Measurements from ENCODE around the gene TMEM201. TPM values are rescaled to one million over a fixed set of nuclear protein-coding genes. Genes with fewer than 3 reads are reported as not detected.
A peak's percentile ranks its signal among the peaks of the same experiment; 100 is the strongest.

The TMEM201 gene
- total and polyA plus RNA-seq, 9 of the 15 experiments (the other 6 are each of a cell fraction or from before 2014, with no cell fraction given) = 0.42 to 51.3 (median 7.4) TPM

DNA sequence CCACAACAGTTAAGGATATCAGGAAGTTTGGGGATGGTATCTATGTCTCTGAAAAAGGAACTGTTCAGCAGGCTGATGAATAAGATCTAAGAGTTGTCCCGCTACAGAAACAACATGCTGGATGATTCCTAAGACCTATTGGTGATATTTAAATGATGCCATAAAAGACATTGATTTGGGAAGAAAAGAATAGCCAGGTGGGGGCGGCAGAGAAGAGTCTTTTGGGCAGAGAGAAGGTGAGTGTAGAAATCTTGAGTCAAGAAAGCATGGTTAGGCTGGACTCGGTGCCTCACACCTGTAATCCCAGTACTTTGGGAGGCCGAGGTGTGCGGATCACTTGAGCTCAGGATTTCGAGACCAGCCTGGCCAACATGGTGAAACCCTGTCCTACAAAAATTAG, 11.8 kb upstream of the TMEM201 start:
- H3K36me3 ChIP-seq (ENCODE audit: control insufficient read depth, insufficient read depth, low read length) = peaks cover 65% of the 10 kb centered on the region
- CTCF ChIA-PET (ENCODE audit: low intra/inter-chr PET ratio) = interaction anchor here (0.6 to 0.7 kb wide), 2 partner anchors 12 to 83 kb away, joined by 3 to 4 read pairs; partner anchors contain the start of gene TMEM201

GRCh38 chr1:9577423-9577822, 11.3 kb upstream of the TMEM201 start:
- no peak overlapping the region for H3K9ac ChIP-seq (ENCODE audit: insufficient read depth in 1 of 2, low read depth in 2 of 2, low read length in 2 of 2)
- no peaks in the 10 kb centered on the region for H3K27me3 ChIP-seq (ENCODE audit: control insufficient read depth in 2 of 2, insufficient read depth in 2 of 2, low read length in 2 of 2)
- ATAC-seq (no peak), DNase-seq (ENCODE audit: extremely low read depth in 1 of 4, low spot score in 3 of 4) (peak in 1 of 4 experiments; percentile 2), FAIRE-seq (no peak)
- ChIA-PET CTCF (ENCODE audit: low intra/inter-chr PET ratio) (no interaction called here), POLR2A (no interaction called here)
- no peak overlapping the region for H3K4me3 ChIP-seq
- no peak overlapping the region for H3K4me2 ChIP-seq (ENCODE audit: insufficient read depth, low read length)
- intact Hi-C loops (cut with micrococcal nuclease) (no loop called here), in situ Hi-C loops (cut with MboI) (no loop called here)
- H4K20me1 ChIP-seq (replicated peaks; ENCODE audit: control insufficient read depth, insufficient read depth, low read length) = no peaks in the 10 kb centered on the region
- no peaks in the 10 kb centered on the region for H3K9me1 ChIP-seq (ENCODE audit: control insufficient read depth, insufficient read depth, low read length)
- WGBS (ENCODE audit: insufficient coverage, low coverage, missing lambda C conversion rate) = 100% methylated on average over 5 of the region's 5 CpGs
- peaks cover 67% of the 10 kb centered on the region for H3K36me3 ChIP-seq (ENCODE audit: control insufficient read depth, insufficient read depth, low read length)
- H3K27ac ChIP-seq (ENCODE audit: extremely low read depth, low read depth, low read length) = no peak overlapping the region
- H3K4me1 ChIP-seq (replicated peaks in 1 of 2; ENCODE audit: control insufficient read depth in 2 of 2, insufficient read depth in 2 of 2, low read length in 2 of 2) = no peaks in the 10 kb centered on the region
- no TSS peak for BruUV-seq (replicated peaks)
- no peaks in the 10 kb centered on the region for H3K79me2 ChIP-seq (ENCODE audit: control insufficient read depth, insufficient read depth, low read length)
- TF ChIP-seq POLR2A (conservative IDR thresholded peaks at IDR 0.05) (0 out of 2 replicates have a peak, but pooled peaks have one; percentile 33), GABPB1 (CRISPR knock-in tag; IDR thresholded peaks at IDR 0.05) (no peak), POLR2B (IDR thresholded peaks at IDR 0.05; ENCODE audit: low read depth, partially characterized antibody) (peak; percentile 28)
- H2AFZ ChIP-seq (ENCODE audit: low read depth, low read length) = no peak overlapping the region
- H3K9me3 ChIP-seq (replicated peaks; ENCODE audit: control insufficient read depth, insufficient read depth, low read depth, low read length) = no peaks in the 10 kb centered on the region

More for the DNA sequence above, 11.8 kb upstream of the TMEM201 start:
- POLR2A ChIA-PET = no interaction called here
- no peak overlapping the region for H2AFZ ChIP-seq (ENCODE audit: low read depth, low read length)
- no peaks in the 10 kb centered on the region for H3K79me2 ChIP-seq (ENCODE audit: control insufficient read depth, insufficient read depth, low read length)
- no TSS peak for BruUV-seq (replicated peaks)
- no peaks in the 10 kb centered on the region for H3K9me3 ChIP-seq (replicated peaks; ENCODE audit: control insufficient read depth, insufficient read depth, low read depth, low read length)
- no peak overlapping the region for H3K9ac ChIP-seq (ENCODE audit: insufficient read depth in 1 of 2, low read depth in 2 of 2, low read length in 2 of 2)
- no peak for TF ChIP-seq HNRNPUL1 (IDR thresholded peaks at IDR 0.05; ENCODE audit: low read length)
- TF ChIP-seq, protein P1, sequence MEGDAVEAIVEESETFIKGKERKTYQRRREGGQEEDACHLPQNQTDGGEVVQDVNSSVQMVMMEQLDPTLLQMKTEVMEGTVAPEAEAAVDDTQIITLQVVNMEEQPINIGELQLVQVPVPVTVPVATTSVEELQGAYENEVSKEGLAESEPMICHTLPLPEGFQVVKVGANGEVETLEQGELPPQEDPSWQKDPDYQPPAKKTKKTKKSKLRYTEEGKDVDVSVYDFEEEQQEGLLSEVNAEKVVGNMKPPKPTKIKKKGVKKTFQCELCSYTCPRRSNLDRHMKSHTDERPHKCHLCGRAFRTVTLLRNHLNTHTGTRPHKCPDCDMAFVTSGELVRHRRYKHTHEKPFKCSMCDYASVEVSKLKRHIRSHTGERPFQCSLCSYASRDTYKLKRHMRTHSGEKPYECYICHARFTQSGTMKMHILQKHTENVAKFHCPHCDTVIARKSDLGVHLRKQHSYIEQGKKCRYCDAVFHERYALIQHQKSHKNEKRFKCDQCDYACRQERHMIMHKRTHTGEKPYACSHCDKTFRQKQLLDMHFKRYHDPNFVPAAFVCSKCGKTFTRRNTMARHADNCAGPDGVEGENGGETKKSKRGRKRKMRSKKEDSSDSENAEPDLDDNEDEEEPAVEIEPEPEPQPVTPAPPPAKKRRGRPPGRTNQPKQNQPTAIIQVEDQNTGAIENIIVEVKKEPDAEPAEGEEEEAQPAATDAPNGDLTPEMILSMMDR (IDR thresholded peaks at IDR 0.05 in 2 of 3, conservative IDR thresholded peaks at IDR 0.05 in 1 of 3; ENCODE audit: insufficient read depth in 2 of 3, low read depth in 1 of 3, low read length in 3 of 3) = 0 out of 6 replicates have a peak, but pooled peaks of 1 of the 3 experiments have one; percentile 21
- H3K27me3 ChIP-seq (ENCODE audit: control insufficient read depth in 2 of 2, insufficient read depth in 2 of 2, low read length in 2 of 2) = no peaks in the 10 kb centered on the region
- no peaks in the 10 kb centered on the region for H3K9me1 ChIP-seq (ENCODE audit: control insufficient read depth, insufficient read depth, low read length)
- in situ Hi-C loops (cut with MboI) (no loop called here), intact Hi-C loops (cut with micrococcal nuclease) (no loop called here)
- H3K27ac ChIP-seq (ENCODE audit: extremely low read depth, low read depth, low read length) = no peak overlapping the region
- H4K20me1 ChIP-seq (replicated peaks; ENCODE audit: control insufficient read depth, insufficient read depth, low read length) = no peaks in the 10 kb centered on the region
- WGBS (ENCODE audit: insufficient coverage, low coverage, missing lambda C conversion rate) = 93% methylated on average over 6 of the region's 6 CpGs
- no peak overlapping the region for H3K4me2 ChIP-seq (ENCODE audit: insufficient read depth, low read length)
- DNase-seq (ENCODE audit: extremely low read depth in 1 of 4, low spot score in 3 of 4) (no peak), FAIRE-seq (no peak), ATAC-seq (no peak)
- H3K4me1 ChIP-seq (replicated peaks in 1 of 2; ENCODE audit: control insufficient read depth in 2 of 2, insufficient read depth in 2 of 2, low read length in 2 of 2) = no peaks in the 10 kb centered on the region
- H3K4me3 ChIP-seq = no peak overlapping the region

All from K562 (cell line).